ENCODE results near the gene SYNE4.

Gene SYNE4

GRCh38 chr19:36051637-36052036 lies 43.0 kb upstream of the SYNE4 start:
- Histone ChIP-seq H3K27ac (replicated peaks; ENCODE audit: low read length) (no peak overlapping the region), H3K4me3 (ENCODE audit: low read length in 2 of 2) (no peak overlapping the region), H3K23ac (ENCODE audit: low read depth, low read length, poor library complexity) (no peak overlapping the region), H3K14ac (ENCODE audit: low read length) (no peak overlapping the region), H3K4me2 (ENCODE audit: insufficient read depth, low read length, poor library complexity, severe bottlenecking) (no peak overlapping the region), H4K8ac (ENCODE audit: low read depth, low read length) (no peak overlapping the region), H2BK120ac (ENCODE audit: low read depth, low read length) (no peak overlapping the region), H2AFZ (ENCODE audit: low read length) (no peak overlapping the region), H3K4me1 (ENCODE audit: control insufficient read depth in 2 of 2, insufficient read depth in 1 of 2, low read depth in 1 of 2, low read length in 2 of 2) (peaks cover 8 to 9% of the 10 kb centered on the region in 2 donors), H3K4ac (ENCODE audit: low read length) (no peak overlapping the region), H3K27me3 (ENCODE audit: control insufficient read depth in 3 of 3, insufficient read depth in 3 of 3, low read depth in 1 of 3, low read length in 3 of 3) (no peaks in the 10 kb centered on the region), H3K79me1 (ENCODE audit: low read depth, low read length) (no peaks in the 10 kb centered on the region), H3K36me3 (replicated peaks in 1 of 2; ENCODE audit: control insufficient read depth in 2 of 2, insufficient read depth in 2 of 2, low read length in 2 of 2) (peaks cover 0 to 2% of the 10 kb centered on the region in 2 donors), H3K18ac (ENCODE audit: low read length) (no peak overlapping the region), H3K9me3 (replicated peaks in 1 of 2; ENCODE audit: control insufficient read depth in 2 of 2, insufficient read depth in 1 of 2, low read depth in 1 of 2, low read length in 2 of 2) (no peaks in the 10 kb centered on the region), H4K91ac (ENCODE audit: low read depth, low read length, poor library complexity) (no peak overlapping the region), H3K9ac (ENCODE audit: low read depth, low read length, poor library complexity) (no peak overlapping the region), H2BK15ac (ENCODE audit: low read length) (no peak overlapping the region), H2BK12ac (ENCODE audit: low read length) (no peak overlapping the region), H2AK5ac (ENCODE audit: low read depth, low read length) (no peak overlapping the region), H2BK5ac (ENCODE audit: low read length) (no peak overlapping the region)
- WGBS, 2 donors (ENCODE audit: extremely low coverage in 2 of 2, insufficient read length in 2 of 2, insufficient replicate concordance in 1 of 2), result no CpG with 5 or more reads among the region's 4 CpGs
- no peak for DNase-seq (ENCODE audit: low spot score)

GRCh38 chr19:36051236-36051635 lies 42.6 kb upstream of the SYNE4 start:
- Histone ChIP-seq H3K9me3 (replicated peaks in 1 of 2; ENCODE audit: control insufficient read depth in 2 of 2, insufficient read depth in 1 of 2, low read depth in 1 of 2, low read length in 2 of 2) (no peaks in the 10 kb centered on the region), H2AK5ac (ENCODE audit: low read depth, low read length) (no peak overlapping the region), H2BK5ac (ENCODE audit: low read length) (no peak overlapping the region), H3K4me3 (ENCODE audit: low read length in 2 of 2) (no peak overlapping the region), H3K9ac (ENCODE audit: low read depth, low read length, poor library complexity) (no peak overlapping the region), H3K4me2 (ENCODE audit: insufficient read depth, low read length, poor library complexity, severe bottlenecking) (no peak overlapping the region), H3K23ac (ENCODE audit: low read depth, low read length, poor library complexity) (no peak overlapping the region), H2AFZ (ENCODE audit: low read length) (no peak overlapping the region), H3K14ac (ENCODE audit: low read length) (no peak overlapping the region), H2BK12ac (ENCODE audit: low read length) (no peak overlapping the region), H4K91ac (ENCODE audit: low read depth, low read length, poor library complexity) (no peak overlapping the region), H2BK120ac (ENCODE audit: low read depth, low read length) (no peak overlapping the region), H3K36me3 (replicated peaks in 1 of 2; ENCODE audit: control insufficient read depth in 2 of 2, insufficient read depth in 2 of 2, low read length in 2 of 2) (peaks cover 0 to 2% of the 10 kb centered on the region in 2 donors), H3K18ac (ENCODE audit: low read length) (no peak overlapping the region), H3K27me3 (ENCODE audit: control insufficient read depth in 3 of 3, insufficient read depth in 3 of 3, low read depth in 1 of 3, low read length in 3 of 3) (no peaks in the 10 kb centered on the region), H4K8ac (ENCODE audit: low read depth, low read length) (no peak overlapping the region), H3K4me1 (ENCODE audit: control insufficient read depth in 2 of 2, insufficient read depth in 1 of 2, low read depth in 1 of 2, low read length in 2 of 2) (peaks cover 6 to 9% of the 10 kb centered on the region in 2 donors), H3K4ac (ENCODE audit: low read length) (no peak overlapping the region), H3K79me1 (ENCODE audit: low read depth, low read length) (no peaks in the 10 kb centered on the region), H2BK15ac (ENCODE audit: low read length) (no peak overlapping the region), H3K27ac (replicated peaks; ENCODE audit: low read length) (no peak overlapping the region)
- no peak for DNase-seq (ENCODE audit: low spot score)
- no CpG with 5 or more reads among the region's 3 CpGs for WGBS, 2 donors (ENCODE audit: extremely low coverage in 2 of 2, insufficient read length in 2 of 2, insufficient replicate concordance in 1 of 2)

- no peak for DNase-seq (ENCODE audit: low spot score)
- Histone ChIP-seq H3K14ac (ENCODE audit: low read length) (no peak overlapping the region), H2BK15ac (ENCODE audit: low read length) (no peak overlapping the region)
These were observed 40.6 kb upstream of the SYNE4 start for GRCh38 chr19:36049080-36049698.

GRCh38 chr19:36047835-36048234 lies 39.2 kb upstream of the SYNE4 start:
- H2BK15ac ChIP-seq (ENCODE audit: low read length), result no peak overlapping the region
- H3K18ac ChIP-seq (ENCODE audit: low read length), result no peak overlapping the region
- no peak overlapping the region for H3K27ac ChIP-seq (replicated peaks; ENCODE audit: low read length)
- H3K4me3 ChIP-seq (ENCODE audit: low read length in 2 of 2), result no peak overlapping the region
- H3K79me1 ChIP-seq (ENCODE audit: low read depth, low read length), result no peaks in the 10 kb centered on the region
- H3K36me3 ChIP-seq (replicated peaks in 1 of 2; ENCODE audit: control insufficient read depth in 2 of 2, insufficient read depth in 2 of 2, low read length in 2 of 2), result peaks cover 0 to 9% of the 10 kb centered on the region in 2 donors
- no peak overlapping the region for H4K8ac ChIP-seq (ENCODE audit: low read depth, low read length)
- no peak overlapping the region for H3K4ac ChIP-seq (ENCODE audit: low read length)
- no peak overlapping the region for H2BK5ac ChIP-seq (ENCODE audit: low read length)
- H3K4me1 ChIP-seq (ENCODE audit: control insufficient read depth in 2 of 2, insufficient read depth in 1 of 2, low read depth in 1 of 2, low read length in 2 of 2), result no peaks in the 10 kb centered on the region
- H2AK5ac ChIP-seq (ENCODE audit: low read depth, low read length), result no peak overlapping the region
- no peak for DNase-seq (ENCODE audit: low spot score)
- no peak overlapping the region for H3K23ac ChIP-seq (ENCODE audit: low read depth, low read length, poor library complexity)
- H4K91ac ChIP-seq (ENCODE audit: low read depth, low read length, poor library complexity), result no peak overlapping the region
- no peaks in the 10 kb centered on the region for H3K27me3 ChIP-seq (ENCODE audit: control insufficient read depth in 3 of 3, insufficient read depth in 3 of 3, low read depth in 1 of 3, low read length in 3 of 3)
- H2BK120ac ChIP-seq (ENCODE audit: low read depth, low read length), result no peak overlapping the region
- H2AFZ ChIP-seq (ENCODE audit: low read length), result no peak overlapping the region
- H3K9ac ChIP-seq (ENCODE audit: low read depth, low read length, poor library complexity), result no peak overlapping the region
- H3K4me2 ChIP-seq (ENCODE audit: insufficient read depth, low read length, poor library complexity, severe bottlenecking), result no peak overlapping the region
- H3K9me3 ChIP-seq (replicated peaks in 1 of 2; ENCODE audit: control insufficient read depth in 2 of 2, insufficient read depth in 1 of 2, low read depth in 1 of 2, low read length in 2 of 2), result no peaks in the 10 kb centered on the region
- H2BK12ac ChIP-seq (ENCODE audit: low read length), result no peak overlapping the region
- H3K14ac ChIP-seq (ENCODE audit: low read length), result no peak overlapping the region

More at GRCh38 chr19:36049080-36049698, 40.6 kb upstream of the SYNE4 start:
- Histone ChIP-seq H2BK5ac (ENCODE audit: low read length) (no peak overlapping the region), H4K91ac (ENCODE audit: low read depth, low read length, poor library complexity) (no peak overlapping the region), H3K4ac (ENCODE audit: low read length) (no peak overlapping the region), H3K9ac (ENCODE audit: low read depth, low read length, poor library complexity) (no peak overlapping the region), H2AK5ac (ENCODE audit: low read depth, low read length) (no peak overlapping the region), H2BK120ac (ENCODE audit: low read depth, low read length) (no peak overlapping the region), H3K4me2 (ENCODE audit: insufficient read depth, low read length, poor library complexity, severe bottlenecking) (no peak overlapping the region), H3K23ac (ENCODE audit: low read depth, low read length, poor library complexity) (no peak overlapping the region), H3K36me3 (replicated peaks in 1 of 2; ENCODE audit: control insufficient read depth in 2 of 2, insufficient read depth in 2 of 2, low read length in 2 of 2) (peaks cover 0 to 9% of the 10 kb centered on the region in 2 donors), H3K27me3 (ENCODE audit: control insufficient read depth in 3 of 3, insufficient read depth in 3 of 3, low read depth in 1 of 3, low read length in 3 of 3) (no peaks in the 10 kb centered on the region), H4K8ac (ENCODE audit: low read depth, low read length) (no peak overlapping the region), H3K4me3 (ENCODE audit: low read length in 2 of 2) (no peak overlapping the region), H3K18ac (ENCODE audit: low read length) (no peak overlapping the region), H3K27ac (replicated peaks; ENCODE audit: low read length) (no peak overlapping the region), H3K9me3 (replicated peaks in 1 of 2; ENCODE audit: control insufficient read depth in 2 of 2, insufficient read depth in 1 of 2, low read depth in 1 of 2, low read length in 2 of 2) (no peaks in the 10 kb centered on the region), H3K79me1 (ENCODE audit: low read depth, low read length) (no peaks in the 10 kb centered on the region), H2AFZ (ENCODE audit: low read length) (no peak overlapping the region), H3K4me1 (ENCODE audit: control insufficient read depth in 2 of 2, insufficient read depth in 1 of 2, low read depth in 1 of 2, low read length in 2 of 2) (peaks cover 0 to 3% of the 10 kb centered on the region in 2 donors), H2BK12ac (ENCODE audit: low read length) (no peak overlapping the region)
- WGBS, 2 donors (ENCODE audit: extremely low coverage in 2 of 2, insufficient read length in 2 of 2, insufficient replicate concordance in 1 of 2), result no CpG with 5 or more reads among the region's 4 CpGs
